Thoracic aorta (tissue), 2 donors: ENCODE data around the gene PAQR9. TPM values are rescaled to one million over a fixed set of nuclear protein-coding genes. Genes with fewer than 3 reads are reported as not detected.

Experiments
- ATAC-seq: fragments of 150-250 bp; one replicate; pipeline ENCODE4 v1.8.0; 2017; ENCODE audit warnings: low read depth; ENCODE audit not compliant: insufficient number of reproducible peaks, low FRiP score
- DNase-seq: peaks from one replicate; pipeline ENCODE4 v3.0.0-alpha.2; 2020; ENCODE audit warnings: low spot score
- H3K27ac ChIP-seq, 2 donors: fragments of 200-600 bp; sonication (generic); 1 replicate in 1 of 2; 2 replicates in 1 of 2; pipeline ENCODE4 v1.5.1; 2016; ENCODE audit warnings: mild to moderate bottlenecking in 2 of 2, moderate library complexity in 2 of 2
- H3K27me3 ChIP-seq: fragments of 200-600 bp; sonication (generic); replicated peaks from 2 replicates; pipeline ENCODE4 v1.6.0; 2016; ENCODE audit warnings: mild to moderate bottlenecking; ENCODE audit not compliant: insufficient read depth
- H3K36me3 ChIP-seq: fragments of 200-600 bp; sonication (generic); one replicate; pipeline ENCODE4 v1.5.1; 2016
- H3K4me1 ChIP-seq, 2 donors: fragments of 200-600 bp; sonication (generic); 1 replicate in 1 of 2; 2 replicates in 1 of 2; pipeline versions ENCODE4 v1.5.1 to v1.6.0; 2016; ENCODE audit warnings: low read depth in 2 of 2, mild to moderate bottlenecking in 1 of 2; ENCODE audit not compliant: control insufficient read depth in 1 of 2
- H3K4me3 ChIP-seq: fragments of 200-600 bp; sonication (generic); 2 replicates; pipeline ENCODE4 v1.5.1; 2016; ENCODE audit warnings: mild to moderate bottlenecking
- H3K9me3 ChIP-seq: fragments of 200-600 bp; sonication (generic); 2 replicates; pipeline ENCODE4 v1.5.1; 2016
- total RNA-seq, 2 donors: library from RNA; depleted of rRNA; stranded (reverse); fragments of >200 nt; gene quantifications; one replicate each; pipeline versions ENCODE4 v1.1.0 to v1.2.3, GENCODE V29; 2016
- TF ChIP-seq, protein P1 (sequence below): fragments of 200-600 bp; sonication (generic); IDR thresholded peaks from one replicate; pipeline ENCODE4 v1.5.1; 2019; ENCODE audit warnings: antibody characterized with exemption

Gene PAQR9
- total RNA-seq, 2 donors from 2014 or later = 0.21 TPM; not detected in 1

DNA sequence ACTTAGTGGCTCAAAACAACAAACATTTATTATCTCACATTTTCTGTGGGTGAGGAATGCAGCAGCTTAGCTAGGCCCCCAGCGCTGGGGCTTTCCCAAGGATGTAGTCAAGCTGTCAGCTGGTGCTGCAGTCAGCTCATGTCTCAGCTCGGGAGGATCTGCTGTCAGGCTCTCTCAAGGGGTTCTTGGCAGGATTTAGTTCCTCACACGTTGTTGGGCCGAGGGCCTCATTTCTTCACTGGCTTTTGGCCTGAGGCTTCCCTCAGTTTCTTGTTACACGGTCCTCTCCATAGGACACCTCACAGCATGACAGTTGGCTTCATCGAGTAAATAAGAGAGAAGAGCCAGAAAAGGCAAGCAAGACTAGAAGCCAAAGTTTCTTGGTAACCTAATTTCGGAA lies 24.2 kb upstream of the PAQR9 start:
- TF ChIP-seq, protein P1, sequence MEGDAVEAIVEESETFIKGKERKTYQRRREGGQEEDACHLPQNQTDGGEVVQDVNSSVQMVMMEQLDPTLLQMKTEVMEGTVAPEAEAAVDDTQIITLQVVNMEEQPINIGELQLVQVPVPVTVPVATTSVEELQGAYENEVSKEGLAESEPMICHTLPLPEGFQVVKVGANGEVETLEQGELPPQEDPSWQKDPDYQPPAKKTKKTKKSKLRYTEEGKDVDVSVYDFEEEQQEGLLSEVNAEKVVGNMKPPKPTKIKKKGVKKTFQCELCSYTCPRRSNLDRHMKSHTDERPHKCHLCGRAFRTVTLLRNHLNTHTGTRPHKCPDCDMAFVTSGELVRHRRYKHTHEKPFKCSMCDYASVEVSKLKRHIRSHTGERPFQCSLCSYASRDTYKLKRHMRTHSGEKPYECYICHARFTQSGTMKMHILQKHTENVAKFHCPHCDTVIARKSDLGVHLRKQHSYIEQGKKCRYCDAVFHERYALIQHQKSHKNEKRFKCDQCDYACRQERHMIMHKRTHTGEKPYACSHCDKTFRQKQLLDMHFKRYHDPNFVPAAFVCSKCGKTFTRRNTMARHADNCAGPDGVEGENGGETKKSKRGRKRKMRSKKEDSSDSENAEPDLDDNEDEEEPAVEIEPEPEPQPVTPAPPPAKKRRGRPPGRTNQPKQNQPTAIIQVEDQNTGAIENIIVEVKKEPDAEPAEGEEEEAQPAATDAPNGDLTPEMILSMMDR = no peak
- H3K27me3 ChIP-seq = no peaks in the 10 kb centered on the region
- H3K27ac ChIP-seq = no peak overlapping the region
- H3K36me3 ChIP-seq = no peaks in the 10 kb centered on the region
- DNase-seq = no peak
- no peaks in the 10 kb centered on the region for H3K9me3 ChIP-seq
- no peak overlapping the region for H3K4me3 ChIP-seq
- no peaks in the 10 kb centered on the region for H3K4me1 ChIP-seq
- no peak for ATAC-seq

DNA sequence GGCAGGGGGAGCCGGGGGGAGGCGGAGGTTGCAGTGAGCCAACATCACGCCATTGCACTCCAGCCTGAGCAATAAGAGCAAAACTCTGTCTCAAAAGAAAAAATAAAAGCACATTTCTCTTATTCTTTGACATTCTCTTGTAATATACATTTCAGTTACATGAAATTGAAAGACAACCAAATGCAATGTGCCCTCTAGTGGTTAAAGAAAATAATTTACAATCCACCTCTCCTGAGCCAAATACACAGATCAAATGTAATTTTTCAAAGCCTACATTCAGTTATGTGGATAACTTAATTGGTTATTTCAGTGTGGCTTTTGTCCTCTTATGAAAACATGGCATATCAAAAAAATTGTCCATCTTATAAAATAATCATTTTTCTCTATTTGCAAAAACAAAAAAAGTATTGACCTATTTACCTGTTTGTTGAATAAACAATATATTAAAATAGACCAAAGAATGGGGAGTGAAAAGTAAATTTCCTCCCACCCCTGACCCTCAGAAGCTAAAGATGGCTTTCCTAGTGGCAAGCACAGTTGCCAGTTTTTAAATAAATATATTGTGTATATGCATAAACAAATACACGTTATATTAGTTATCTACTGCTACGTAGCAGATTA lies 23.7 kb upstream of the PAQR9 start:
- H3K36me3 ChIP-seq = no peaks in the 10 kb centered on the region
- H3K9me3 ChIP-seq = no peaks in the 10 kb centered on the region
- H3K4me3 ChIP-seq = no peak overlapping the region
- ATAC-seq (peak; percentile 76), DNase-seq (no peak)
- no peak overlapping the region for H3K27ac ChIP-seq
- TF ChIP-seq, protein P1 = peak; percentile 64
- no peaks in the 10 kb centered on the region for H3K27me3 ChIP-seq
- H3K4me1 ChIP-seq = no peaks in the 10 kb centered on the region

GRCh38 chr3:142984255-142984654 lies 20.8 kb upstream of the PAQR9 start:
- Histone ChIP-seq H3K27me3 (no peaks in the 10 kb centered on the region), H3K4me1 (no peaks in the 10 kb centered on the region), H3K27ac (no peak overlapping the region), H3K9me3 (no peaks in the 10 kb centered on the region), H3K4me3 (no peak overlapping the region), H3K36me3 (no peaks in the 10 kb centered on the region)
- ATAC-seq (no peak), DNase-seq (no peak)
- TF ChIP-seq, protein P1 = no peak

DNA sequence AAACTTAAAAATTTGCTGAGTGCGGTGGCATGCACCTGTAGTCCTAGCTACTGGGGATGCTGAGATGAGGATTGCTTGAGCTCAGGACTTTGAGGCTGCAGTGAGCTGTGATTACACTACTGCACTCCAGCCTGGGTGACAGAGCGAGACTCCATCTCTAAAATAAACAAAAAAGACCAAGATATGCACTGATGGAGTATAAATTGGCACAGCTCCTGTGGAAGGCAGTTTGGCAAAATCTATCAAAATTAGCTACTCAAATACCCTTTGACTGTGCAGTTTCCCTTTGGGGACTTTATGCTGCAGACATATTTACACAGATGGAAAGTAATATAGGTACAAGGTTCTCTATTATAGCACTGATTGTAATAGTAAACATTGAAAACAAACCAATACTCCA lies 19.8 kb upstream of the PAQR9 start:
- H3K36me3 ChIP-seq = no peaks in the 10 kb centered on the region
- H3K4me3 ChIP-seq = no peak overlapping the region
- DNase-seq (no peak), ATAC-seq (no peak)
- no peak overlapping the region for H3K27ac ChIP-seq
- no peaks in the 10 kb centered on the region for H3K4me1 ChIP-seq
- no peaks in the 10 kb centered on the region for H3K9me3 ChIP-seq
- TF ChIP-seq, protein P1 = no peak
- no peaks in the 10 kb centered on the region for H3K27me3 ChIP-seq

DNA sequence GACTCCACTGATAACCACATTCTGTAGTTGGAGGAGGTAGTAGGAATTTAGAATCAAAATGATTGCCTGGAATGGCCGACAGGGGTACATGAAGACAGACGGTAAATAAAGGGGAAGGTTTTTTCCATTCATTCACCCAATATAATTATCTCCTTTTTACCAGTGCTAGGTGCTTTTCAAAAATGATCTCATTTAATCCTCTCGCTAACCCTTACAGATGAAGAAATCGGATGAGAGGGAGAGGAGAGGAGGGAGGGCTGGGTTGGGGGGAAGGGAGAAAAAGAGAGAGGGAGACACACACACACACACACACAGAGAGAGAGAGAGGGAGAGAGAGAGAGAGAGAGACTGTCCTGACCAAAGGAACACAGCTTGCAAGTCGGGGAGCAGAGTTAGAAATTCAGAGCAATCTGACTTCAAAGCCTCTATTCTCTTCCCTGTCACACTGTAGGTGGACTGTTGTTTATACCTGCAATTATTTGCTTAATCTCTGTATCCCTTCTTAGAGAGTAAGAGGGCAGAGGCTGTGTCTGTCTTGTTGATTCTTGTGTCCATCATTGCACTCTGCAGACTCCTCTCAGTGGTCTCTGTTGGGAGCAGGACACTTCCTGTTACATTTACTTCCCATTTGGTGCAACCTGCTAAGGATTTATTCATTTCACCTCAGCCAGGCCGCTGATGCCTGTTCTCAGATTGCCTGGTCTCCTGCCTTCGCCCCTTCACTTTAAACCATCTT lies 18.7 kb upstream of the PAQR9 start:
- ATAC-seq (no peak), DNase-seq (no peak)
- H3K36me3 ChIP-seq = no peaks in the 10 kb centered on the region
- no peak overlapping the region for H3K4me3 ChIP-seq
- H3K27ac ChIP-seq = no peak overlapping the region
- H3K27me3 ChIP-seq = no peaks in the 10 kb centered on the region
- H3K9me3 ChIP-seq = no peaks in the 10 kb centered on the region
- TF ChIP-seq, protein P1 = no peak
- H3K4me1 ChIP-seq = peaks cover 0 to 1% of the 10 kb centered on the region in 2 donors
